ENCODE results near the gene CPED1. TPM values are rescaled to one million over a fixed set of nuclear protein-coding genes. Genes with fewer than 3 reads are reported as not detected.

CPED1 gene
- total RNA-seq, 3 donors from 2014 or later (not counting 1 experiment from before 2014, with no cell fraction given): 0.50 to 1.3 (median 0.96) TPM

DNA sequence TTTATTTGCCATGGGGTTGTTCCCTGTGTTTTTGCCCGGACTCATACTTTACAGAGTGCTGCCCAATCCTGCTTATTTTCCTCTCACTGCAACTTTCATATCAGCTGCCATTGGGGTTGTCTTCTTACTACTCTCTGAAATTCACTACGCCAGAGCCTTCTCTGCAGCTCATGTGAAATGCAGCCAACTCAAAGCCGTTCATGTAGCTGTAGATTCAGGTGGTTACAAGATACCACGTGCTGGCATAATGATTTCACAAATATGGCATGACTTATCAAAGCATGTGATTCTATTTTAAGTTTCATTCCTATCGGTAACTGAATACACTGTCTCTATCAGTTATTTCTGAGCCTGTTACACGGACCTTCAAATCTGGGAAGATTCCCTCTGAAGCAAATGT lies 210.0 kb downstream of the CPED1 start:
- H3K27ac Mint-ChIP-seq: no peak overlapping the region

DNA sequence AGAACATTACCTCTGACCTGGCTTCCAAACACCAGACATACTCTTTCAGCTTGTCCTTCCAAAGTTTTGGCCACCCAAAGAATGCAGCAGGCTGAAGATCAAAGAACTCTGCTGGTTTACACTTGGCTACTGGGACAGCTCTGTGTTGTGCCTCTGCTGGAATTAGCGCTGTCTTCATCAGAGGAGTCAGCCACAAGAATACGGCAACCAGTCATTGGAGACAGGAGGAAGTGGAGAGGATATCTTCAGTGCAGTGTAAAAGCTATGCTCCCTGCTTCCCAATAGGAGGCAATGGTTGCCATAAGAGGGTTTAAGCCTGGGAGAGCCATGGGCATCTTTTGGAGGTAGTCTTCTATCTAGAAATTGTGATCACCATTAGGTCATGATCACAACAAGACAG lies 213.6 kb downstream of the CPED1 start:
- no peak overlapping the region for H3K4me3 ChIP-seq (ENCODE audit: low read length)
- no peaks in the 10 kb centered on the region for H3K27me3 ChIP-seq (ENCODE audit: control insufficient read depth, insufficient read depth, low read length)
- H3K4me3 Mint-ChIP-seq: no peak overlapping the region
- H3K4me1 Mint-ChIP-seq: no peaks in the 10 kb centered on the region
- DNase-seq (no peak), ATAC-seq (no peak)
- TF ChIP-seq, protein P1, sequence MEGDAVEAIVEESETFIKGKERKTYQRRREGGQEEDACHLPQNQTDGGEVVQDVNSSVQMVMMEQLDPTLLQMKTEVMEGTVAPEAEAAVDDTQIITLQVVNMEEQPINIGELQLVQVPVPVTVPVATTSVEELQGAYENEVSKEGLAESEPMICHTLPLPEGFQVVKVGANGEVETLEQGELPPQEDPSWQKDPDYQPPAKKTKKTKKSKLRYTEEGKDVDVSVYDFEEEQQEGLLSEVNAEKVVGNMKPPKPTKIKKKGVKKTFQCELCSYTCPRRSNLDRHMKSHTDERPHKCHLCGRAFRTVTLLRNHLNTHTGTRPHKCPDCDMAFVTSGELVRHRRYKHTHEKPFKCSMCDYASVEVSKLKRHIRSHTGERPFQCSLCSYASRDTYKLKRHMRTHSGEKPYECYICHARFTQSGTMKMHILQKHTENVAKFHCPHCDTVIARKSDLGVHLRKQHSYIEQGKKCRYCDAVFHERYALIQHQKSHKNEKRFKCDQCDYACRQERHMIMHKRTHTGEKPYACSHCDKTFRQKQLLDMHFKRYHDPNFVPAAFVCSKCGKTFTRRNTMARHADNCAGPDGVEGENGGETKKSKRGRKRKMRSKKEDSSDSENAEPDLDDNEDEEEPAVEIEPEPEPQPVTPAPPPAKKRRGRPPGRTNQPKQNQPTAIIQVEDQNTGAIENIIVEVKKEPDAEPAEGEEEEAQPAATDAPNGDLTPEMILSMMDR (IDR thresholded peaks at IDR 0.05): no peak
- H3K36me3 ChIP-seq (ENCODE audit: control insufficient read depth, insufficient read depth, low read length): no peaks in the 10 kb centered on the region
- no peaks in the 10 kb centered on the region for H3K4me1 ChIP-seq (ENCODE audit: control insufficient read depth, insufficient read depth, low read length)
- no peaks in the 10 kb centered on the region for H3K27me3 Mint-ChIP-seq (ENCODE audit: low read depth in 2 of 2)
- peaks cover 0 to 2% of the 10 kb centered on the region in 2 donors for H3K9me3 Mint-ChIP-seq
- 89% methylated on average over 2 of the region's 2 CpGs for WGBS (ENCODE audit: insufficient coverage)
- intact Hi-C loops (cut with micrococcal nuclease): no loop called here
- H3K9me3 ChIP-seq (ENCODE audit: control insufficient read depth, insufficient read depth, low read length): no peaks in the 10 kb centered on the region
- H3K27ac ChIP-seq (ENCODE audit: low read length): no peak overlapping the region
- no peak overlapping the region for H3K27ac Mint-ChIP-seq
- no peaks in the 10 kb centered on the region for H3K36me3 Mint-ChIP-seq

More for the DNA sequence above, 210.0 kb downstream of the CPED1 start:
- Mint-ChIP-seq H3K4me1 (no peaks in the 10 kb centered on the region), H3K36me3 (no peaks in the 10 kb centered on the region), H3K27me3 (ENCODE audit: low read depth in 2 of 2) (no peaks in the 10 kb centered on the region), H3K4me3 (no peak overlapping the region), H3K9me3 (peaks cover 0 to 2% of the 10 kb centered on the region in 2 donors)
- Histone ChIP-seq H3K36me3 (ENCODE audit: control insufficient read depth, insufficient read depth, low read length) (no peaks in the 10 kb centered on the region), H3K27ac (ENCODE audit: low read length) (no peak overlapping the region), H3K4me3 (ENCODE audit: low read length) (no peak overlapping the region), H3K4me1 (ENCODE audit: control insufficient read depth, insufficient read depth, low read length) (no peaks in the 10 kb centered on the region), H3K9me3 (ENCODE audit: control insufficient read depth, insufficient read depth, low read length) (no peaks in the 10 kb centered on the region), H3K27me3 (ENCODE audit: control insufficient read depth, insufficient read depth, low read length) (no peaks in the 10 kb centered on the region)
- 92% methylated on average over 6 of the region's 6 CpGs for WGBS (ENCODE audit: insufficient coverage)
- intact Hi-C loops (cut with micrococcal nuclease): no loop called here
- TF ChIP-seq, protein P1 (IDR thresholded peaks at IDR 0.05): no peak
- ATAC-seq (no peak), DNase-seq (no peak)

DNA sequence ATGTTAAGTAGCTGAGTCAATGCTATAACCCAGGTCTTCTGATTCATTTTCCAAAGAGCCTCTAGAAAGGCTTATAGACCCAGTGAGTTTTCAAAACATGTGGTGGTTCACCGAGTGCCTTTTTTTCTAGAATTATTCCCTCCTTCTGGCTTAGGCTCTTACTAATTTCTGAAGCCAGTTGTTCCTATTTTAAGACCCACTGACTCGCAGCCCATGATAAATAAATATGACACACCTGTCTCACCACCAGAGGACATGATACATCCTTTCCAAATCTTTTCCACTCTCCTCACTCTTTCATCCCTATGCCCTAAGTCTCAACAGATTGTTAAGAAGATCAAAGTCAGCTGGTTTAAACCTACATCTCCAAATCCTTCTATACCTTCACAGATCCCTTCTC lies 214.3 kb downstream of the CPED1 start:
- Mint-ChIP-seq H3K27ac (no peak overlapping the region), H3K27me3 (ENCODE audit: low read depth in 2 of 2) (no peaks in the 10 kb centered on the region), H3K4me1 (no peaks in the 10 kb centered on the region), H3K4me3 (no peak overlapping the region), H3K9me3 (peaks cover 0 to 2% of the 10 kb centered on the region in 2 donors), H3K36me3 (no peaks in the 10 kb centered on the region)
- 72% methylated on average over 2 of the region's 2 CpGs for whole genome bisulfite sequencing (ENCODE audit: insufficient coverage)
- no peaks in the 10 kb centered on the region for H3K36me3 ChIP-seq (ENCODE audit: control insufficient read depth, insufficient read depth, low read length)
- no peaks in the 10 kb centered on the region for H3K27me3 ChIP-seq (ENCODE audit: control insufficient read depth, insufficient read depth, low read length)
- TF ChIP-seq, protein P1 (IDR thresholded peaks at IDR 0.05): no peak
- intact Hi-C loops (cut with micrococcal nuclease): no loop called here
- H3K4me1 ChIP-seq (ENCODE audit: control insufficient read depth, insufficient read depth, low read length): no peaks in the 10 kb centered on the region
- no peak for ATAC-seq
- DNase-seq: no peak
- no peak overlapping the region for H3K27ac ChIP-seq (ENCODE audit: low read length)
- H3K9me3 ChIP-seq (ENCODE audit: control insufficient read depth, insufficient read depth, low read length): no peaks in the 10 kb centered on the region
- H3K4me3 ChIP-seq (ENCODE audit: low read length): no peak overlapping the region

DNA sequence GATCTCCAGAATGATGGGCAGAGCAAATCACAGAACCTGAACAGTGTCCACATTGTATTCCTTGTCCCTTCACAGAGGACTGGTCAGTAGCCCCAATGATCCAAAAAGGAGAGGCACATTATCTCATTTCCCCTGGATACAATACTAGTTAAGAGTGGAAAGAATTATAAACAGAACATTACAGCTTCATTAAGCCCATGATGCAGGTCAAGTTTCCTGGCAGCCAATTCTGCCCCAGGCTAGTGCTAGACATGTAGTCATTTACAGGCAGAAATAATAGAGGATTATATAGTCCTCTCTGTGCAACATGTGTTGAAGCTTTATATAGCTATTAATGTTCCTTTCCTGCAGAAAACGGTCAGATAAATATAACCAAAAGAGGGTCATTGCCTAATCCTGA lies 216.0 kb downstream of the CPED1 start:
- H3K27ac ChIP-seq (ENCODE audit: low read length): no peak overlapping the region
- no peaks in the 10 kb centered on the region for H3K4me1 Mint-ChIP-seq

More for the DNA sequence above, 216.0 kb downstream of the CPED1 start:
- no peak for DNase-seq
- Mint-ChIP-seq H3K27me3 (ENCODE audit: low read depth in 2 of 2) (no peaks in the 10 kb centered on the region), H3K36me3 (no peaks in the 10 kb centered on the region), H3K9me3 (peaks cover 0 to 2% of the 10 kb centered on the region in 2 donors), H3K4me3 (no peak overlapping the region), H3K27ac (no peak overlapping the region)
- Histone ChIP-seq H3K4me3 (ENCODE audit: low read length) (no peak overlapping the region), H3K36me3 (ENCODE audit: control insufficient read depth, insufficient read depth, low read length) (no peaks in the 10 kb centered on the region), H3K9me3 (ENCODE audit: control insufficient read depth, insufficient read depth, low read length) (no peaks in the 10 kb centered on the region), H3K4me1 (ENCODE audit: control insufficient read depth, insufficient read depth, low read length) (no peaks in the 10 kb centered on the region), H3K27me3 (ENCODE audit: control insufficient read depth, insufficient read depth, low read length) (no peaks in the 10 kb centered on the region)
- intact Hi-C loops (cut with micrococcal nuclease): no loop called here
- no peak for ATAC-seq
- 89% methylated on average over 1 of the region's 1 CpG for WGBS (ENCODE audit: insufficient coverage)
- TF ChIP-seq, protein P1 (IDR thresholded peaks at IDR 0.05): no peak

Measured in natural killer cell (primary cell).